Fibroblast of the conjunctiva (primary cell): ENCODE data around the gene FKBP1B.
"Not testable (repeated sequence)": the region's sequence is repeated elsewhere in the genome, so short reads cannot be mapped to it uniquely, and the experiment has no call there.

Experiments used
- DNase-seq: peaks from one replicate; pipeline ENCODE4 v3.0.0-alpha.2; 2010; ENCODE audit warnings: low read depth

The FKBP1B gene

GRCh38 chr2:24104110-24104650, 54.6 kb downstream of the FKBP1B start:
- no peak for DNase-seq

- no peak for DNase-seq
Measured at GRCh38 chr2:24104906-24105305, 55.4 kb downstream of the FKBP1B start.

DNA sequence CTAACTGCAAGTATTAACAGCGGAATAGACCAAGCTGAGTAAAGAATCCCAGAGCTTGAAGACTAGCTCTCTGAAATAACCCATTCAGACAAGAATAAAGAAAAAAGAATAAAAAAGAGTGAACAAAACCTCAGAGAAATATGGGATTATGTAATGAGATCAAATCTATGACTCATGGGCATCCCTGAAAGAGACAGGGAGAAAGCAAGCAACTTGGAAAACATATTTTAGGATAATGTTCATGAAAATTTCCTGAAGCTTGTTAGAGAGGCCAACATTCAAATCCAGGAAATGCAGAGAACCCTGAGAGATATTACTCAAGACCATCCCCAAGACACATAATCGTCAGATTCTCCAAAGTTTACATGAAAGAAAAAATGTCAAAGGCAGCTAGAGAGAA, 56.3 kb downstream of the FKBP1B start:
- no peak for DNase-seq

- no peak for DNase-seq
Measured at GRCh38 chr2:24106786-24107185, 57.2 kb downstream of the FKBP1B start.

GRCh38 chr2:24107336-24107735, 57.8 kb downstream of the FKBP1B start:
- no peak for DNase-seq

GRCh38 chr2:24109431-24109830, 59.9 kb downstream of the FKBP1B start:
- not testable (repeated sequence) for DNase-seq

GRCh38 chr2:24110660-24111303, 61.2 kb downstream of the FKBP1B start:
- no peak for DNase-seq

DNA sequence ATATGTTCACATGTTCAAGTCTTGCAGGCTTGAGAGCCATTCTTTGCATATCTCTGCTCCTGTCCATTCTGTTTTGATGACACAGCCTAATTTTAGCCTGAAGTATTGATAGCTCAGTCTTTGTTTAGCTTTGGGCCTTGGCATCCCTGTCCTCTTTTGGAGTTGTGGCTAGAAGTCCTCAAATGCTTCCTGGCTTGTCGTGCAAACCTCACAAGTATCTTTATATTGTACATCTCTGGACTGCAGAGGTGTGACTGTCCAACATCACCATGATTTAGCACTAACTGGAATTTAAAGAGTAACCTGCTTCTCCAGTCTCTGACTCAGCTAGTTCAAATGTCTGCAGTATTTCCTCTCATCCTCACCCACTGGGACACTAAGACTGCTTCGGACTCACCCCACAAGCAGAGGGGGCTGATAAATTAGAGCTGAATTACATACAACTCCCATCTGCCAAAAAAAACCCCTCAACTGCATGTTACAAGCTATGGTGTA, 61.9 kb downstream of the FKBP1B start:
- DNase-seq, result no peak
